SIG-M5 (cell line): ENCODE results near the gene CACNB1.
"Not testable (repeated sequence)": the region's sequence is repeated elsewhere in the genome, so short reads cannot be mapped to it uniquely, and the experiment has no call there.

Experiments
- DNase-seq: peaks from one replicate; lab custom pipeline; 2025; lab: John Stamatoyannopoulos, UW

The CACNB1 gene

DNA sequence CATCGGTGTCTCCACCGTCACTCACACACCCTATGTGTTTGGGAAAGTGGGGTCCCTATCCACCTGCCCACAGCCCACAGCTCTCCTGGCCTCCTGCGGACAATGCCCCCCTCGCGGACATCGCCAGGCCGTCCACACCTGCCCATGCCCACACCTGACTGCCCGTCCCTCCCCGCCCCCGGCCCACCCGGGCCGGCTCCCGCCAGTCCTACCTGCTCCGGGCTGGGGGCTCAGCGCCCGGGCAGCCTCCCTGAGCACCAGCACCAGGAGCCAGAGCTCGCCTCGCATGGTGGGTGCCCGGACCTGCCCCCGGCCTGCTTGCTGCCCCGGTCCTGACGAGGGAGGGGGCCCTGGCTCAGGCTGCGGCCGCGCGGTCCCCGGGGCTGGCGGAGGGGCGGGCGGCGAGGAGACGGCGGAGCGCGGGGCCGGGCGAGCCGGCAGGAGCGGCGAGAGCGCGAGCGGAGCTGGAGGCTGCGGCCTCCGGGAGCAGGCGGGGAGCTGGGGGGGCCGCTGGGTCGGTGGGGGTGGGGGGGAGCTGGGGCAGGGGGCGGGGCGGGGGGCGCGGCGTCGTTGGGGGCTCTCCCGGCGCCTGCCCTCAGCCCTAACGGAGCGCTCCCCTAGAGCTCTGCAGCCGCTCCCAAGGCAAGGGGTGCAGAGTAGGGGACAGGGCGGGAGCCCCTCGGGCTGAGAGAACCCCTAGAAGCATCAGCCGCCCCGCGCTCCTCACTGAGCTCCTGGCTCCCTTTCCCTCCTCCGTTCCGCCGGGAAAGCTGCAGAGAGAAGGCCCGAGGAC lies 46.1 kb downstream of the CACNB1 start, which contains the start of gene PLXDC1:
PLXDC1 (minus strand) TSS at position 488 of the 793 bp plus-strand sequence; CDS start at position 288, 200 bp downstream.
- DNase-seq, result no peak

DNA sequence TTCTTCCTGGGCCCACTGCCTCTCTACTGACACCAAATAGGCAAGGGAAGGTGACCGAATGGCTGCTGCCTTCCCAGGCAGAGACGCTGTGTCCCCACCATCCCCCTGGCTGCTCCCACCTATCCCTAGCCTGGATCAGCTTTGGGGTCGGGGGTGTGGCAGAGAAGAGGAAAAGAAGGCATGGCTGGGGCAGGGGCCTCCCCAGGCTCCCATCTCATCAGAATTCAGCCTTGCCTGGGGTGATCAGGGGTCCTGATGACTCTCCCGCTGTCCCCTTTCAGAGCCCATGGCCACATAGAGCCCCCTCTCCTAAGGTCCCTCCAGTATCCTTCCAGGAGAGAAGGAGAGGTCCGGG lies 46.7 kb downstream of the CACNB1 start:
- DNase-seq, result no peak

- no peak for DNase-seq
Measured at GRCh38 chr17:39150104-39150634, 47.3 kb downstream of the CACNB1 start.

- DNase-seq, result no peak
Measured at GRCh38 chr17:39147221-39148185, 50.0 kb downstream of the CACNB1 start.

DNA sequence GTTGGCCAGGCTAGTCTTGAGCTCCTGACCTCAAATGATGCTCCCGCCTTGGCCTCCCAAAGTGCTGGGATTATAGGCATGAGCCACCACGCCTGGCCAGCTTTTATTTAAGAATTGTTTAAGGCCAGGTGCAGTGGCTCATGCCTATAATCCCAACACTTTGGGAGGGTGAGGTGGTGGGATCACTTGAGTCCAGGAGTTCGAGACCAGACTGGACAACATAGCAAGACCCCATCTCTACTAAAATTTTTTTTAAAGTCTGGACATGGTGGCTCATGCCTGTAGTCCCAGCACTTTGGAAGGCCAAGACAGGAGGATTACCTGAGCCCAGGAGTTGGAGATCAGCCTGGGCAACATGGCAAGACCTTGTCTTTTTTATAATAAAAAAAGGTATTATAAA lies 51.2 kb downstream of the CACNB1 start:
- no peak for DNase-seq

- DNase-seq, result no peak
Measured at GRCh38 chr17:39145143-39145542, 52.3 kb downstream of the CACNB1 start.

GRCh38 chr17:39144416-39144840 lies 53.0 kb downstream of the CACNB1 start:
- no peak for DNase-seq

DNA sequence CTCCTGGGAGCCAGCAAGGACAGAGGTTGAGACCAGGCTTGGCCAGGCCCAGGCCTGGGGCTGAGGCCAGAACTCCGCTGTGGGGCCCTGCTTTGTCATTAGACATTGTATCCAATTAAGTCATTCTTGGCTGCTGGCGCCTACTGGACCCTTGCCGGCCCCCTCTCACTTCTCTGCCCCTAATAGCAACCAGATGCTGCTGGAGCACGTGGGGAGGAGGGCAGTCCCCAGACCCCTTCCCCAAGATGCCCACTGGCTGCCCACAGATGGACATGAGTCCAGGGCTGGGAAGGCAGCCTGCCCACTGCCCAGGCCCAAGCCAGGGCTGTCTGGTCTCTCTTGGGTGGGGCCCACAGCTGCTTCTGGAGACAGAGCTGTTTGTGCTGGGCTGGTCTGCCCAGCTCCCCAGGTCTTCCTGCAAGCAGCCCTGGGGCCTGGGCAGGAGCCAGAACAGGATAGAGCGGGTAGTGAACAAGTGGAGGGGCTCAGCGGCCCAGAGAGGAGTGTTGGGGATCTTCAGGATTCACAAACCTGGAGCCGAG lies 53.8 kb downstream of the CACNB1 start:
- no peak for DNase-seq

- DNase-seq, result no peak
Measured at GRCh38 chr17:39141915-39142664, 55.4 kb downstream of the CACNB1 start.

- no peak for DNase-seq
Measured at GRCh38 chr17:39141294-39141693, 56.2 kb downstream of the CACNB1 start.

- no peak for DNase-seq
Measured at GRCh38 chr17:39139561-39139960, 57.9 kb downstream of the CACNB1 start.

GRCh38 chr17:39139161-39139511 lies 58.3 kb downstream of the CACNB1 start:
- DNase-seq, result no peak

DNA sequence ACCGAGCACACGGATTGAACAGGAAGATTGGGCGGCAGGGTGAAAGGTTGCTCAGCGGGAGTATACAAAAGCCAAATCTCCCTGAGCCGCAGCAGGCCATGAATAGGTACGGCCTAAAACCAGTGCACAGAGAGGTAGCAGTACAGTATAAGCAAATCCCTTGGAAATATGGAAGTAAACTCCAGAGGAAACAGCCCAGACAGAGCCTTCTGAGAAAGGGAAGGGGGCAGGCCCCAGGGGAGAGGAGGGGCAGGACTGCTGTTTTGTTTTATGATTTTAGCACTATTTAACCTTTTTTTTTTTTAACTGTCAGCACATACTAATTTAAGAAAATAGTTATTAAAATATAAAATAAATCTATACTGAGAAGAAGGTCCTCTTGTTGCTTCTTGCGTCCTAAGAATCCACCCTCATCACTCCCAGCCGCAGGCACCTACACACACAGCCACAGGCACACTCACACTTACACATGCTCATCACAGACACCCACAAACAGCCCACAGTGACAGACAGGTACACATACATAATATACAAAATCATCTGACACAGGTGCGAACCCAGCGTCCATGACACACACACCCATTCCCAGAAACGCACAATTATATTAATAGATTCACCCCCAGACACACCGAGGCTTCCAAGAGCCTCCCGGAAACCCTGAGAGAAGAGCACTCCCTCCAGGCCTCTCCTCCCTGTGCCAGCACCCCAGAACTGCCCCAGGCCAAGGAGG lies 58.9 kb downstream of the CACNB1 start:
- no peak for DNase-seq

DNA sequence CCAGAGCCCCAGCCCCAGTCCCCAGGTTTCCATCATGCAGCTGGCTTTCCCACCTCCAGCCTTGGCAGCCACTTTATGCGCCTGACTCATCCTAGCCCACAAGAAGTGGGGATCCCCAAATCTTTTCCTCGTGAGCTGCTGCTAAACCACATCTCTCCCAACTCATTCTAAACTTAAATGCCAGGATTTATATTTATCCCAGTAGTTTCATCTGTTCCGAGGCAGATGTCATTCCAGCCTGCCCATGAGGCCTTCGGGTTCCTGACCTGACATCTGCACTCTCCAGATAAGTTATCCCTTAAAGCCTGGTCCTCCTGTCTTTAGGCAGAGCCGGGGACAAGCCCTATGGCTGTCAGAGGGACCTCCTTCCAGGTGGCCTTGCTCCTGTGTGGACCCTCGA lies 62.6 kb downstream of the CACNB1 start:
- no peak for DNase-seq

DNA sequence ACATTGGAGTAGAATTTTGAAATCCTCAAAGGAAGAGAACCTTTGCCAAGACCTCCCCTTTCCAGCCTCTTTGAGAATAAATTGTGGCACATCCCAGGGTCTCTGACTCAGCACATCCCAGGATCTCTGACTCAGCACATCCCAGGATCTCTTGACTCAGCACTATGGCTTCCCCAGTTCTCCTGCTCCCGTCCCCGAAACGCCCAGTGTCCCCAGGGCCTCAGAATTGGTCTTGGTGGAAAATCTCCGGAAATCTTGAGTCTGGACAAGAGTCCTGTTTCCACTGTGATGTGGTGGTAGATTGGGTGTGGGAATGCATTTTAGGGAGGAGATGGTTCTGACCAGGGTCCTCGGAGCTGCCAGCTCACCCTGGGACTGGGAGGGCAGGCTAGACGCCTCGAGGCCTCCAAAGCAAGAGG lies 65.3 kb downstream of the CACNB1 start:
- DNase-seq, result no peak

- no peak for DNase-seq
Measured at GRCh38 chr17:39131616-39132015, 65.9 kb downstream of the CACNB1 start.

GRCh38 chr17:39130205-39130604 lies 67.3 kb downstream of the CACNB1 start:
- DNase-seq, result no peak

DNA sequence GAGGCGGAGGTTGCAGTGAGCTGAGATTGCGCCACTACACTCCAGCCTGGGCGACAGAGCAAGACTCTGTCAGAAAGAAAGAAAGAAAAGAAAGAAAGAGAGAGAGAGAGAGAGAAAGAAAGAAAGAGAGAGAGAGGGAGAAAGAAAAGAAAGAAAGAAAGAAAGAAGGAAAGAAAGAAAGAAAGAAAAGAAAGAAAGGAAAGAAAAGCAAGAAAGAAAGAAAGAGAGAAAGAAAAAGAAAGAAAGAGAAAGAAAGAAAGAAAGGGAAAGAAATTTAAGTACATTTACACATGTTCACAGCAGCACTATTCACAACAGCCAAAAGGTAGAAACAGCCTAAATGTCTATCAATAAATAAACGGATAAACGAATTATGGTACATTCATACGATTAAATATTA lies 67.9 kb downstream of the CACNB1 start:
- not testable (repeated sequence) for DNase-seq

DNA sequence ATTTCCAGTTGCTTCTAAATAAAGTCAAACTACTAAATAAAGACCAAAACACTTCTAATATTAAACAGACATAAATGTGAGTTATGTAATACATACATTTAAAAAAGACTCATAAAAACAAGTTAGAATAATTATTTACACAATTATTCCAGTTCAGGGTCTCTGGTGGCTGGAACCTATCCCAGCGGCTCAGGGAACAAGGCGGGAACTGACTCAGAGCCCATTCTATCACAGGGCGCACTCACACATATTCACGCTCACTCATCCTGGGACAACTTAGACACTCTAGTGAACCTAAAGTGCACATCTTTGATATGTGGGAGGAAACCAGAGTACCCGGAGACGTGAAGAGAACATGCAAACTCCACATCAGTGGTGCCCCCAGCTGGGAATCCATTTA lies 71.0 kb downstream of the CACNB1 start:
- DNase-seq, result no peak

DNA sequence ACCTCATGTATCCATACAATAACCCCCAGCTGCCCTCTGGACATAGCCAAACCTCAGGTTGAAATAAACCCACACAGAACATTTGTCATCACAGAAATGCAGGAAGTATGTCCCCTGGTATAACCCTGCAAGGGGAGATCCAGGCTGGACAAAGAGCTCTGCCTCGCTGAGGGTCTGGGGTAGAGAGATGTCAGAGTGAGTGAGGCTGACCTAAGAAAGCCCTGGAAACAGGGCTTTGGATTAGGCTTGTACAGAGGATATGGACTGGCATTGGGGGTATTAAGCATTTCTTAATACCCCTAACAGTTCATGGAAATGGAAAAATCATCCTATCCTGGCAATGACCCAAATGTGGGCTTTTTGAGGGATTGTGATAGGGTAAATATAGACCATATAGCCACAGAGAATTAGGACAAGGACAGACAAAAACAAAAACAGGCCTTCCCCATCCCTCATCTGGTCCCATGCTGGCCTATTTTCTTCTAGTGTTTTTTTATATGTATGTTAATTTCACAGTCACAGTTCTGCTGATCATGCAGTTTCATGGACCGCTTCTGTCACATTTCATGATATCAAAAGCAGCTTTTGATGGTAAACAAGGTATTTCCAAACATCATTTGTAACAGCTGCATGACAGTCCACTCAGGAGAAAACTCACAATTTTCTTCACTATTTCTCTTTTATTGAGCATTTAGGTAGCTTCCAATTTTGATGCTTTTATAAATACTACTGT lies 72.2 kb downstream of the CACNB1 start:
- no peak for DNase-seq
